Heart left ventricle (tissue), 13 donors: ENCODE data around the gene CROCC.
"Not testable (repeated sequence)": the region's sequence is repeated elsewhere in the genome, so short reads cannot be mapped to it uniquely, and the experiment has no call there.

Experiments used
- CTCF ChIP-seq, 12 donors: fragments of 200-600 bp; sonication (generic) in 4 of 12; IDR thresholded peaks; one replicate each; pipeline versions ENCODE4 v1.5.0 to v1.8.0; 2018 to 2022; ENCODE audit warnings: antibody characterized with exemption in 12 of 12, mild to moderate bottlenecking in 5 of 12
- POLR2A ChIP-seq, 2 donors: fragments of 450-650 bp; IDR thresholded peaks; one replicate each; pipeline ENCODE4 v1.6.1; 2017; ENCODE audit warnings: antibody characterized with exemption in 2 of 2, mild to moderate bottlenecking in 2 of 2, moderate library complexity in 2 of 2
- donor health status: ischemic (EF 13 %, LVEDD 7.1; RV severe dilation, severe dysfunction).
- donor health status: DM: no; HTN: yes; CAD: no.
- donor health status: DM: no; HTN: no; CAD: no.
- donor health status: ischemic (EF 25% LVEDD 6.9; RV normal size, moderate dysfunction).
- donor health status: ischemic (EF 25% LVEDD 5.7; RV mildly dilated, moderate dysfunction).
- donor health status: ischemic (EF 35%, LVEDD 5.7; RV mildly dilated, moderate dysfunction).
- donor health status: nonischemic (EF 11% LVEDD 7.7; RV severe dilation, severe dysfunction).
- donor health status: DM: yes; HTN: yes; CAD: no.
- donor health status: PGD.
- donor health status: ischemic (EF 29% LVEDD 5.4; RV normal size, mild dysfunction).
- donor health status: nonischemic (EF 23%, LVEDD 6.1; RV moderate dilation, normal function).

GRCh38 chr1:16898298-16898697 is 23.4 kb upstream of the CROCC start:
- not testable (repeated sequence) for TF ChIP-seq CTCF, POLR2A (IDR thresholded peaks at IDR 0.05)
